Peyer's patch (tissue), 4 donors: ENCODE data around the gene ASB8. TPM values are rescaled to one million over a fixed set of nuclear protein-coding genes. Genes with fewer than 3 reads are reported as not detected.

Experiments used
- DNase-seq, 3 donors: peaks; one replicate each; pipeline ENCODE4 v3.0.0-alpha.2; 2017 to 2019
- H3K27ac ChIP-seq, 4 donors: fragments of 200-600 bp; sonication (generic); one replicate each; pipeline ENCODE4 v1.5.1; 2016 to 2019
- H3K27me3 ChIP-seq, 2 donors: fragments of 200-600 bp; sonication (generic); one replicate each; pipeline ENCODE4 v1.5.1; 2019
- H3K36me3 ChIP-seq, 3 donors: fragments of 200-600 bp; sonication (generic); one replicate each; pipeline ENCODE4 v1.5.1; 2016 to 2019
- H3K4me1 ChIP-seq, 4 donors: fragments of 200-600 bp; sonication (generic); one replicate each; pipeline ENCODE4 v1.5.1; 2016 to 2019
- H3K4me3 ChIP-seq, 4 donors: fragments of 200-600 bp; sonication (generic); 1 replicate in 3 of 4; 2 replicates in 1 of 4; pipeline ENCODE4 v1.5.1; 2016 to 2019; ENCODE audit warnings: mild to moderate bottlenecking in 1 of 4
- H3K9me3 ChIP-seq, 4 donors: fragments of 200-600 bp; sonication (generic); one replicate each; pipeline ENCODE4 v1.5.1; 2016 to 2019; ENCODE audit warnings: mild to moderate bottlenecking in 1 of 4
- POLR2A ChIP-seq, 2 donors: fragments of 450-650 bp; IDR thresholded peaks; one replicate each; pipeline ENCODE4 v1.5.1; 2017; ENCODE audit warnings: antibody characterized with exemption in 2 of 2, mild to moderate bottlenecking in 2 of 2, moderate library complexity in 2 of 2
- total RNA-seq, 4 donors: library from RNA; depleted of rRNA; stranded (reverse); fragments of >200 nt; gene quantifications; one replicate each; pipeline ENCODE4 v1.1.0, GENCODE V29; 2016
- TF ChIP-seq, protein P1 (sequence below), 6 experiments: fragments of 450-650 bp in 4 of 6; fragments of 200-600 bp in 2 of 6; sonication (generic) in 1 of 6; IDR thresholded peaks; one replicate each; pipeline ENCODE4 v1.5.1; 2017 to 2019; ENCODE audit warnings: antibody characterized with exemption in 6 of 6, mild to moderate bottlenecking in 3 of 6, moderate library complexity in 1 of 6

ASB8 gene
- total RNA-seq, 4 donors from 2014 or later = 16.5 to 40.8 (median 33.7) TPM

DNA sequence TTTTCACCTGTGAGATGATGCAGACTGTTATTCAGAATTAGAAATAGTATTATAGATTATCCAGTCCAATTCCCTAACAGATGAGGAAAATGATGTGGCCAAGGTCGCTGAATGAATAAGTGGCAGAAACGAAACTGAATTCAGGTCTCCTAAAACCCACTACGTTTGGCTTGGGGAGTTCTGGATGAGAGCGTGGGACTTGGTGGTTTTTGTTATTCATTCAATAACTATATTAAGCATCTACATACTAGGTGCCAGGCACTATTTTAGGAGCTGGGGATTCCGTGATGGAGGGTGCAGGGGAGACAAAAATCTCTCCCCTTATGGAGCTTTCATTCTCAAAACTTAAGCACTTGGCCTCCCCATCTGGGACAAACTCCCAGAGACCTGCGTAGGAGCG is 25.3 kb upstream of the ASB8 start:
- Histone ChIP-seq H3K27me3 (no peaks in the 10 kb centered on the region), H3K4me1 (peaks cover 0 to 21% (median 5%) of the 10 kb centered on the region in 4 donors), H3K9me3 (no peaks in the 10 kb centered on the region), H3K36me3 (no peaks in the 10 kb centered on the region), H3K27ac (no peak overlapping the region), H3K4me3 (peak overlapping the region; percentile 56 to 62 (median 60))
- TF ChIP-seq, protein P1, sequence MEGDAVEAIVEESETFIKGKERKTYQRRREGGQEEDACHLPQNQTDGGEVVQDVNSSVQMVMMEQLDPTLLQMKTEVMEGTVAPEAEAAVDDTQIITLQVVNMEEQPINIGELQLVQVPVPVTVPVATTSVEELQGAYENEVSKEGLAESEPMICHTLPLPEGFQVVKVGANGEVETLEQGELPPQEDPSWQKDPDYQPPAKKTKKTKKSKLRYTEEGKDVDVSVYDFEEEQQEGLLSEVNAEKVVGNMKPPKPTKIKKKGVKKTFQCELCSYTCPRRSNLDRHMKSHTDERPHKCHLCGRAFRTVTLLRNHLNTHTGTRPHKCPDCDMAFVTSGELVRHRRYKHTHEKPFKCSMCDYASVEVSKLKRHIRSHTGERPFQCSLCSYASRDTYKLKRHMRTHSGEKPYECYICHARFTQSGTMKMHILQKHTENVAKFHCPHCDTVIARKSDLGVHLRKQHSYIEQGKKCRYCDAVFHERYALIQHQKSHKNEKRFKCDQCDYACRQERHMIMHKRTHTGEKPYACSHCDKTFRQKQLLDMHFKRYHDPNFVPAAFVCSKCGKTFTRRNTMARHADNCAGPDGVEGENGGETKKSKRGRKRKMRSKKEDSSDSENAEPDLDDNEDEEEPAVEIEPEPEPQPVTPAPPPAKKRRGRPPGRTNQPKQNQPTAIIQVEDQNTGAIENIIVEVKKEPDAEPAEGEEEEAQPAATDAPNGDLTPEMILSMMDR (IDR thresholded peaks at IDR 0.05) = no peak
- TF ChIP-seq POLR2A (IDR thresholded peaks at IDR 0.05) = no peak
- no peak for DNase-seq

DNA sequence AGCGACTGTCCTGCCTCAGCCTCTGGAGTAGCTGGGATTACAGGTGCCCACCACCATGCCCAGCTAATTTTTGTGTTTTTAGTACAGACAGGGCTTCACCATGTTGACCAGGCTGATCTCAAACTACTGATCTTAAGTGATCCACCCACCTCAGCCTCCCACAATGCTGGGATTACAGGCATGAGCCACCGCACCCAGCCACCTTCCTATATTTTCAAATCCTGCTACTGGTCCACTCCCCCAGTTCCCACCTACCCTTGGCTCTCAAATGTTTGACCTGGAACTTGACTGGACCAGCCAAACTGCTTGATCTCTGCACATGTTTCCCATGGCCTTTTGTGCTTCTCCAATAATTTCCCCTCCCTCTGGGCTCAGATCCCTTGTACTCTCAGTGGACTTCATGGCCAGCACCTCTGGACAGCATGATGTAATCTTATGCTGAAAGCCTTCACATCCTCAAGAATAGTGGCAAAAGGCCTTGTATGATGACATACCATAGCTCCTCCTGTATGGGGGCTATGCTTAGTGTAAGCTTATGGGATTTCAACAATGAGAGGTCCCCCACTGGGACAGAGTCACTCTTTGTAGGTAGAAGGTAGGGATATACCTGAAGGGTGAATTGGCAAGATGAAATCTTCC is 23.7 kb upstream of the ASB8 start:
- TF ChIP-seq, protein P1 (IDR thresholded peaks at IDR 0.05) = no peak
- TF ChIP-seq POLR2A (IDR thresholded peaks at IDR 0.05) = no peak
- H3K4me1 ChIP-seq = peaks cover 0 to 21% (median 5%) of the 10 kb centered on the region in 4 donors
- H3K27ac ChIP-seq = no peak overlapping the region
- H3K36me3 ChIP-seq = no peaks in the 10 kb centered on the region
- no peaks in the 10 kb centered on the region for H3K27me3 ChIP-seq
- H3K9me3 ChIP-seq = no peaks in the 10 kb centered on the region
- no peak overlapping the region for H3K4me3 ChIP-seq
- DNase-seq = no peak

DNA sequence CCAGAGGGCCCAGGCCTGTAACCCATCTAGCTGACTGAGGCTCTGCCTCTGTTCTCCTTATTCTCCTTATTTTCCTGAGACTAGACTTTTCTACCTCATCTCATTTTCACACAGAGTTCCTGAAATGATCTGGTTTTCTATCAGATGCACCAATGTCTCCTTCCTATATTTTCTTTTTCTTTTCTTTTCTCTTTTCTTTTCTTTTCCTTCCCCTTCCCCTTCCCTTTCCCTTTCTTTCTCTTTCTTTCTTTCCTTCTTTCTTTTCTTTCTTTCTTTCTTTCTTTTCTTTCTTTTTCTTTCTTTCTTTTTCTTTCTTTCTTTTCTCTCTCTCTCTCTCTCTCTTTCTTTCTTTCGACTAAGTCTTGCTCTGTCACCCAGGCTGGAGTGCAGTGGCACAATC is 23.1 kb upstream of the ASB8 start:
- no peak overlapping the region for H3K27ac ChIP-seq
- no peaks in the 10 kb centered on the region for H3K9me3 ChIP-seq
- no peaks in the 10 kb centered on the region for H3K36me3 ChIP-seq
- TF ChIP-seq POLR2A (IDR thresholded peaks at IDR 0.05) = no peak
- TF ChIP-seq, protein P1 (IDR thresholded peaks at IDR 0.05) = no peak
- peaks cover 0 to 21% (median 5%) of the 10 kb centered on the region in 4 donors for H3K4me1 ChIP-seq
- H3K27me3 ChIP-seq = no peaks in the 10 kb centered on the region
- no peak overlapping the region for H3K4me3 ChIP-seq
- no peak for DNase-seq

DNA sequence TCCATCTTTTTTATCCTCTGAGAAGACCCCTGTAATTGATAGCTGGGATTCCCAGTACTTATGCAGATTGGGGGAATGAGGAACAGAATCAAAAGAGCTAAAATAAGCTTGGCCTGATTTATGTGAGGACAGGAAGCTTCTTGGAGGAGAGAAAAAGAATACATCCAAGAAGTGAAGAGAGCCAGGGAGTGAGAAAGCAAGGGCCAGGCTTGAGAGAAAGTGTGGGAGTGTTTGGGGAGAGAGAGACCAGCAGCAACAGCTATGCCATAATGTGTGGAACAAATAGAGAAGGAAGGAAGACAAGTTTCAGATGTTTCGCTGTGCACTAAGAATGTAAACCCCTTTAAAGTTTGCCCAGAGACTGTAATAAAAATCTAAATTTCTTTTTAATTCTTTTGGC is 22.2 kb upstream of the ASB8 start:
- no peak for DNase-seq
- no peak overlapping the region for H3K4me3 ChIP-seq
- H3K27me3 ChIP-seq = no peaks in the 10 kb centered on the region
- no peak overlapping the region for H3K27ac ChIP-seq
- H3K36me3 ChIP-seq = no peaks in the 10 kb centered on the region
- TF ChIP-seq, protein P1 (IDR thresholded peaks at IDR 0.05) = no peak
- TF ChIP-seq POLR2A (IDR thresholded peaks at IDR 0.05) = no peak
- no peaks in the 10 kb centered on the region for H3K9me3 ChIP-seq
- peaks cover 0 to 20% (median 5%) of the 10 kb centered on the region in 4 donors for H3K4me1 ChIP-seq

DNA sequence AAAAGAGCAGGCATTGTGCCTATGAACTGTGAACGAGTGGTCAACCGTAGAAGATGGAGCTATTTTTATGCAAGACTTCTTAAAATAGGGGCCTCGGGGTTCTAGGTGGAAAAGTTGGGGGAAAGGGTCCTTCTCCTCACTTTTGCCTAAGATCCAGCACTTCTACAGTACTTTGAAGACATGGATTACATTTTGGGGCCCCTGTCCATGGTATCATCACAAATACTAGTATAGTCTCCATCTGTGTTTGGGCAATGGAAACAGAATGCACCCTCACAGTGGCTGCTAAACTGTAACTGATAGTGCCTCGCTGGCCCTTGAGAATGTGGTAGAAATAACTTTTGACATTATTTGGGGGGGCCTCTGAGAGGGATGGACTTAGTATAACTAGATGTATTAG is 20.7 kb upstream of the ASB8 start:
- Histone ChIP-seq H3K36me3 (no peaks in the 10 kb centered on the region), H3K4me1 (peaks cover 0 to 5% (median 0%) of the 10 kb centered on the region in 4 donors), H3K27me3 (no peaks in the 10 kb centered on the region), H3K27ac (no peak overlapping the region), H3K9me3 (no peaks in the 10 kb centered on the region), H3K4me3 (no peak overlapping the region)
- no peak for DNase-seq
- TF ChIP-seq POLR2A (IDR thresholded peaks at IDR 0.05) = no peak
- TF ChIP-seq, protein P1 (IDR thresholded peaks at IDR 0.05) = no peak

DNA sequence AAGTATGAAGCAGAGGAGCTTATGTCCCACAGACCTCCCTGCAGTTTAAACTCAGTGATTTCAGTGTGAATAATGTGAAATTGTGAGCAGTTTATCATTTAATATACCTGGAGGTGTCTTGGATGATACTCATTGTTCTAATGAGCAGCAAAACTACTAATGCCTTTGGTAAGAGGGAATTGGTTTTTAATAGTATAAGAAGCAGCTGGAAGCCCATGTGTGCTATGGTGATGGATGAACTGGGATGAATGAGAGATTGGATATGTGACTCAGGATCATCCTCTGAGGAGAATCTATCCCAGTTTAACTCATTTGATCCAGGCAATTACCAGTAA is 19.1 kb upstream of the ASB8 start:
- no peak for DNase-seq
- H3K9me3 ChIP-seq = no peaks in the 10 kb centered on the region
- H3K36me3 ChIP-seq = no peaks in the 10 kb centered on the region
- TF ChIP-seq, protein P1 (IDR thresholded peaks at IDR 0.05) = no peak
- no peak for TF ChIP-seq POLR2A (IDR thresholded peaks at IDR 0.05)
- no peak overlapping the region for H3K4me3 ChIP-seq
- no peaks in the 10 kb centered on the region for H3K27me3 ChIP-seq
- H3K4me1 ChIP-seq = no peaks in the 10 kb centered on the region
- no peak overlapping the region for H3K27ac ChIP-seq
